ENCODE data around the gene CBLB.

- TF ChIP-seq, protein P1, sequence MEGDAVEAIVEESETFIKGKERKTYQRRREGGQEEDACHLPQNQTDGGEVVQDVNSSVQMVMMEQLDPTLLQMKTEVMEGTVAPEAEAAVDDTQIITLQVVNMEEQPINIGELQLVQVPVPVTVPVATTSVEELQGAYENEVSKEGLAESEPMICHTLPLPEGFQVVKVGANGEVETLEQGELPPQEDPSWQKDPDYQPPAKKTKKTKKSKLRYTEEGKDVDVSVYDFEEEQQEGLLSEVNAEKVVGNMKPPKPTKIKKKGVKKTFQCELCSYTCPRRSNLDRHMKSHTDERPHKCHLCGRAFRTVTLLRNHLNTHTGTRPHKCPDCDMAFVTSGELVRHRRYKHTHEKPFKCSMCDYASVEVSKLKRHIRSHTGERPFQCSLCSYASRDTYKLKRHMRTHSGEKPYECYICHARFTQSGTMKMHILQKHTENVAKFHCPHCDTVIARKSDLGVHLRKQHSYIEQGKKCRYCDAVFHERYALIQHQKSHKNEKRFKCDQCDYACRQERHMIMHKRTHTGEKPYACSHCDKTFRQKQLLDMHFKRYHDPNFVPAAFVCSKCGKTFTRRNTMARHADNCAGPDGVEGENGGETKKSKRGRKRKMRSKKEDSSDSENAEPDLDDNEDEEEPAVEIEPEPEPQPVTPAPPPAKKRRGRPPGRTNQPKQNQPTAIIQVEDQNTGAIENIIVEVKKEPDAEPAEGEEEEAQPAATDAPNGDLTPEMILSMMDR (IDR thresholded peaks at IDR 0.05 in 4 of 5, conservative IDR thresholded peaks at IDR 0.05 in 1 of 5): no peak
- no peak for TF ChIP-seq POLR2A (IDR thresholded peaks at IDR 0.05)
These were observed 242.1 kb downstream of the CBLB start for GRCh38 chr3:105626739-105627138.

Measured in gastrocnemius medialis (tissue), 4 donors.